ENCODE data around the gene IL5. TPM values are rescaled to one million over a fixed set of nuclear protein-coding genes. Genes with fewer than 3 reads are reported as not detected.

The IL5 gene
- total RNA-seq, 2 donors from 2014 or later, result not detected

DNA sequence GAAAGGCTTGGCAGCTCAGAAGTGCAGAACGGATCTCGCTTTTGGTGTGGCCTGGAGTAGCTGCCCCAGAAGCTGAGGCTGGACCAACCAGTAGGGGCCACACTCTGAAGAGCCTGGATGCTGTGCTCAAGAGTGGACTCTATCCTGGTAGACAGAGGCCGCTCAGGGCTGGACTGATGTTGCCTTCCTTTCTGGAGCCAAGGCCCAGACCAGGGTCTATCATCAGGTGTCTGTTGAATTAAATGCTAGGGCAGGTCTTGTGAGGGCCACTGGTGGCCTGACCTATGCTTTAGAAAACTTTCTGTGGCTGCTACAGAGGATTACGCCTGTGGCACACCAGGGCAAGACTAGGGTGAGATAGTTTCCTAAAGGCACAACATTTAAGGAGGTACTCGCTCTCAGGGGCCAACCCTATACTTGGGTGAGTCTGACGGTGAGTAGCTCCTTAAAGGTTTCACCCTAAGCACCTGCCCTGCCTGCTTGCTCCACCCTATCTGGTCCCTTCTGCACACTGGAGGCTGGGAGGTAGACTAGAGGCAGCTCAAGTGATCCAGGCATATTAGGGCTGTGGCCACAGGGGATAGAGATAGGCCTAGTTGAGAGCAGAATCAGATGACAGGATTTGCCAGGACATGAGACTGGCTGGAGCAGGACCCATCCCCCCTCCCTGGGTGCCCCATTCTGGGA, 42.9 kb downstream of the IL5 start:
- Mint-ChIP-seq H3K4me1 (peaks cover 36% of the 10 kb centered on the region), H3K4me3 (no peak overlapping the region), H3K36me3 (ENCODE audit: low read depth) (peaks cover 4% of the 10 kb centered on the region), H3K27me3 (no peaks in the 10 kb centered on the region), H3K27ac (peak overlapping the region; percentile 54)
- H3K9me3 ChIP-seq (ENCODE audit: control insufficient read depth, low read length, poor library complexity, severe bottlenecking), result no peaks in the 10 kb centered on the region
- ATAC-seq (no peak), DNase-seq (no peak)

DNA sequence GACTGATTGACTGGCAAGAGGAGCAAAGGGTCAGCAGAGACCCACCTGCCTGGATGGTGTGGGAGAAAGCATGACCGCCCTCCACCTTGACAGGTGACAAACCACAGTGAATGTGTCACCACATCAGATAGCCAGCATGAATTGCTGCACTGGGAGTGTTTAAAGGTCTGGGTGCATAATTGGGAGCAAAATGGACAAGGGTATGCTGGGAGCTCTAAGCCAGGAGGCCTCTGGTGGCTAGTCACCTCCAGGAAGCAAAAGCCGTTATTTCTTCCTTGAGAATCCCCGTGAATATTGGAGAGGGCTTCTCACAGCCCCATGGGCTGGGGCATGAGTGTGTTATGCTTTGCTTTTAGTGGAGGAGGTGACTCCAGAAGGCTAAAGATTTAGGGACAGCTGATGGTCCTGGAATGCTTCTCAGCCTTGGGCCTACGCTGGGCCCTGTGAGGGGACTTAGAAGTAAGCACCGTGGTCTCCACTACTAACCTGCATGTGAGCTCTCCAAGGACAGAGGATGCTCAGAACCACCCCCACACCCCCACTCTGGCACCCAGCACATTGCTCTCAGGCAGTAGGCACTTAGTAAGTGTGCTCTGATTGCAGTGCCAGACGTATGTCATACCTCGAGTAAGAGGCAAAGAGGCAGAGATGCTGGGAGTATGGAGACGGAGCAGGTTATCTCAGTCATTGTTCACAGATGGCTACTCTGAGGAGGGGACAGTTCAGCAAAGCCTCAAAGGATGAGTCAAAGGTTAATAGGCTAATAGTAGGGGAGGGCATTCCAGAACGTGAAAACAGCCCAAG, 43.7 kb downstream of the IL5 start:
- Mint-ChIP-seq H3K27ac (peak overlapping the region; percentile 54), H3K27me3 (no peaks in the 10 kb centered on the region), H3K4me1 (peaks cover 37% of the 10 kb centered on the region)

DNA sequence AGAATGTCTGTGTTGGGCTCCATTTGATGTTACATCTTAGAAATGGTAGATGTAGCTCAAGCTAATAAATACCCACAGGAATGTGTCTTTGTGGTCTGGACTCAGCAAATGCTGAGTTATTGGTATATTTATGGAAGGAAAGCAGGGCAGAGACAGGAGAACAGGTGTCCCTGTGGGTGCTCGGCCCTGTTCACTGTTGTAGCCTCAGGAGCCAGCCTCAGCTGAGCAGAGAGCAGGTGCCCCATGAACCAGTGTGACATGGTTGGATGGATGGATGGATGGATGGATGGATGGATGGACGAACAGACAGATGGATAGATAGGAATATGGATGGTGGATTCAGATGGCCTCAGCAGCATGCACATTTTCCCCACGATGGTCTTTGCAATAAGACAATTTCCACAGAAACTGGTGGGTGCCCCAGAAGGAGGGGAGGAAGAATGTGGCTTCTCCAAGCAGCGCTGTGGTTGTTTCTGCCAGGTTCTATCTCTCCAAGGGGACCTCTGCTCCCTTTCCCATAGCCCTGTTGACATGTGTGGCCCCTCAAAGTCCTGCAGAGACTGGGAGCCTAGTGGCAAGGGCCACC, 44.5 kb downstream of the IL5 start:
- Mint-ChIP-seq H3K4me1 (peaks cover 46% of the 10 kb centered on the region), H3K27ac (peak overlapping the region; percentile 54)

More for the DNA sequence above, 43.7 kb downstream of the IL5 start:
- ATAC-seq, result no peak
- Mint-ChIP-seq H3K4me3 (no peak overlapping the region), H3K36me3 (ENCODE audit: low read depth) (peaks cover 4% of the 10 kb centered on the region)
- H3K9me3 ChIP-seq (ENCODE audit: control insufficient read depth, low read length, poor library complexity, severe bottlenecking), result no peaks in the 10 kb centered on the region
- no peak for DNase-seq

DNA sequence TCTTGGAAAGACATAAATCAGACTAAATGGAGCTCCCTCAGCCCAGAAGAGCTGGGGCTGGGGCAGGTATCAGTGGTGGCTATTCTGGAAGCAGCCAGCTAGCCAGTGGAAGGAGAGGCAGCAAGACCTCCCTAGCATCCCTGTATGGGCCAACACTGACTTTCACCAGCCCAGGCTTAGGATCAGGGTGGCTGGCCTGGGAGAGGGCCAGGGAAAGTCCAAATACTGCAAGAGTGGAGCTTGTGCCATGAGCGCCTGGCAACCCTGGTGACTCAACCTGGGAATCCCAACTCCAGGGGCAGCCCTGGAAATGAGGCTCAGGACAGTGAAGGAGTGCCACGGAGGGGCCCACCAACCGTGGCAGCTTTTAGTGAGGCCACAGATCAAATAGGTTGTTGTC, 45.2 kb downstream of the IL5 start:
- peaks cover 1% of the 10 kb centered on the region for H3K36me3 Mint-ChIP-seq (ENCODE audit: low read depth)
- H3K27me3 Mint-ChIP-seq, result no peaks in the 10 kb centered on the region
- DNase-seq, result peak in 2 of 3 donors; percentile 2 to 16
- H3K9me3 ChIP-seq (ENCODE audit: control insufficient read depth, low read length, poor library complexity, severe bottlenecking), result no peaks in the 10 kb centered on the region
- H3K27ac Mint-ChIP-seq, result peak overlapping the region; percentile 100
- H3K4me1 Mint-ChIP-seq, result peaks cover 52% of the 10 kb centered on the region
- no peak for ATAC-seq
- no peak overlapping the region for H3K4me3 Mint-ChIP-seq

More for the DNA sequence above, 44.5 kb downstream of the IL5 start:
- H3K9me3 ChIP-seq (ENCODE audit: control insufficient read depth, low read length, poor library complexity, severe bottlenecking), result no peaks in the 10 kb centered on the region
- no peak overlapping the region for H3K4me3 Mint-ChIP-seq
- DNase-seq (no peak), ATAC-seq (no peak)
- peaks cover 4% of the 10 kb centered on the region for H3K36me3 Mint-ChIP-seq (ENCODE audit: low read depth)
- no peaks in the 10 kb centered on the region for H3K27me3 Mint-ChIP-seq

DNA sequence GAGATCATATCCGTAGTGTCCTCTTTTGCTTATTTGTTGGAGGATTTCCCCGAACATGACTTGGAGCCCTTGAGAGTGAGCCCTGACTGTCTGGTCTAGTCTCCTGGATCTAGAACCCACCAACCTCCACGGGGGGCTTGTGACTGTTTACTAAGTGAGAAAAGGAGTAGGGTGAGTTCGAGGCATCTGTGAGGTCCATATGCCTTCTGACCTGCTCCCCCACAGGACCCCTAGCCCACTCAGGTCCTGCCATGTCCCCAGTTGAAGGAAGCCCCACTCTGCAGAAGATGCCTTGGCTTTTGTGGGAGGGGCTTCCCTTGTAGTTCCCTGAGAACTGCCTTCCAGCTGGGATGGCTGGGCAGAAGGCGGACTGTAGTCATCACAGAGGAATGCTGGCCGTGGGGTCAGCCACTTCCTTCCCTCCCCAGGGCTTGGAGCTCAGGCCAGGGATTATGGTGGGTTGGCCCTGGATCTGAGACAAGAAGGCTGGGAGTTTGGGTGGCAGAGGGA, 45.8 kb downstream of the IL5 start:
- no peak for ATAC-seq
- H3K27me3 Mint-ChIP-seq, result no peaks in the 10 kb centered on the region
- no peaks in the 10 kb centered on the region for H3K36me3 Mint-ChIP-seq (ENCODE audit: low read depth)
- H3K9me3 ChIP-seq (ENCODE audit: control insufficient read depth, low read length, poor library complexity, severe bottlenecking), result no peaks in the 10 kb centered on the region
- peak overlapping the region; percentile 100 for H3K27ac Mint-ChIP-seq
- H3K4me3 Mint-ChIP-seq, result peak overlapping the region; percentile 94
- peak in 2 of 3 donors; percentile 3 to 7 for DNase-seq
- H3K4me1 Mint-ChIP-seq, result peaks cover 53% of the 10 kb centered on the region

DNA sequence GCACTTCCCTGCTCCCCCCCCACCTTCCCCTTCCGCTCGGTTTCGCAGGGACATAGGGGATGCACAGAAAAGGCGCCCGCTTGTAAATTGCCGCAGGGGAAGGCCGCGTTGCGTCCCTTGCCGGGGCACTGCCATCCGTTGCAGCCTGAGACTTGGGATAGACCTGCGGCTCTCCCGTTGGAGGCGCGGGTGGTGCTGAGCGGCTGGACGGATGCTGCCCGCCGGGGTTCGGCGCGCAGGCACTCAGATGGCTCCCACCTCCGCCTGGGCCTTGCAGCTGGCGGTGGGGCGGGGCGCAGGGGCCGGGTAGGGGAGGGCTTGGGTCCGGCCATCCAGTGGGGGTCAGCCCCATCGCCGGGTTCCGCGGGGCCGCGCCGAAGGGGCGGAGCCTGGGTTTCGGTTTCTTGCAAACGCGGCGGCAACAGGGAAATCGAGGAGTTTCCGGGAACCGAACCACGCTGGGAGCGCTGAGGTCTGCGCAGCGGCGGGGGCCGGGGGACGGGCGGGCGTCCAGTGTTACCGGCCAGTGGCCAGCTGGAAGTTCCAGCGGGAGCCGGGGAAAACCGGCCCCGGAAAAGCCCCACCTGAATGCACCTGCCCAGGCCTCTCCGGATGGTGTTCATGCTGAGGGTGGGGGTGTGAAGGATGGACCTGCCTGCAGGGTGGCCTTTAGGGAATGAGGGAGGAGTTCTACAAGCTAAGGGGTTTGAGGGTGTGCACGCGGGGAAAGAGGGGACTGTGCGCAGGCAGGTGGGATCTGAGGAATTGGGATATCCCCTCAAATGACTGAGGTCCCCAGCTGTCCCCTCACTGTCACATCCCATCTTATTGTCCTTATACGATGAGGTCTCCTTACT, 46.5 kb downstream of the IL5 start:
- Mint-ChIP-seq H3K4me3 (peak overlapping the region; percentile 94), H3K27me3 (no peaks in the 10 kb centered on the region), H3K36me3 (ENCODE audit: low read depth) (no peaks in the 10 kb centered on the region), H3K4me1 (peaks cover 57% of the 10 kb centered on the region), H3K27ac (peak overlapping the region; percentile 100)
- ATAC-seq, result peak; percentile 12
- peak; percentile 41 to 62 (median 58) for DNase-seq
- no peaks in the 10 kb centered on the region for H3K9me3 ChIP-seq (ENCODE audit: control insufficient read depth, low read length, poor library complexity, severe bottlenecking)

DNA sequence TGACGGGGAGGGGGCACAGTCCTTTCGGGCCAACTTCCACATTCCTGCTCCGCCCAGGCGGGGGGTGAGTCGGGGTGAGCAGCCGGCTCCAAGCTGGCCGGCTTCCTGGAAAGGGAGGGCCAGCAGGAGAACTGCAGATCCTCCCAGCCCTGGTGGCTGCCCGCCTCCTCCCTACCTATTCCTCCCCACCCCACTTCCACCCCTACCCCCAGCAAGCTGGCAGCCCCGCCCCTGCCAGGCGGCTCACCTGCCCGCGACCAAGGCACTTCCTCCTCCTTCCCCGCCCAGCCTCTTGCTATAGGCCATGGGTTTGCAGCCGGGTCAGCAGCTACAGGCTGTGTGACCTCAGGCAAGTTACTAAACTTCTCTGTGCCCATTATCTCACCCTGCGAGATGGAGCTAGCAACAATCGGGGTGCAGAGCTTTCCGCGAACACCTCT, 47.1 kb downstream of the IL5 start:
- Mint-ChIP-seq H3K27me3 (no peaks in the 10 kb centered on the region), H3K27ac (peak overlapping the region; percentile 100), H3K4me3 (peak overlapping the region; percentile 94), H3K36me3 (ENCODE audit: low read depth) (no peaks in the 10 kb centered on the region), H3K4me1 (peaks cover 62% of the 10 kb centered on the region)
- DNase-seq, result peak; percentile 76 to 87 (median 81)
- peak; percentile 81 for ATAC-seq
- no peaks in the 10 kb centered on the region for H3K9me3 ChIP-seq (ENCODE audit: control insufficient read depth, low read length, poor library complexity, severe bottlenecking)

DNA sequence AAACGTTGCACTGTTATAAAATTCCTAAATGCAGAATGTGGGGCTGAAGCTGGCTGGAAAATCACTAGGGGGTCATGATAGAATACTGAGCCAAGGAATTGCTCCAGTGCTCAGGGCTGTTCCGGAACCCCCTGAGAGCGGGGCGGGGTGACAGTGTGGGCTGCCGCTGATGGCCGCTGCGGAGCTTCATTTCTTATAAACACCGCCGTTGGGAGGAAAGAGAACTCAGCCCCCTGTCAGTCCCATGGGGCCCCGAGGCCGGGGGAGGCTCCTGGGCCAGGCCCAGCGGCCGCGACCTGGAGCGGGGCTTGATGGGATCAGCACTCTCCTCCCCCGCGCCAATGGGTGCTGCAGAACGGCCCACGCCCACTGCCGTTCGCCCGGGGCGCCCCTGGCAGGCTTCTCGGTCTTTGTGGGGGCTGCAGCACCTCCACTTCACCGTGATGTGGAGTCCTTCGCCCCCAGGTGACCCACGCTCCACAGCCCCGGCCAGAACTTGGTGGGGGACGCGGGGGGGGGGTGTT, 47.6 kb downstream of the IL5 start:
- ATAC-seq, result peak; percentile 38
- H3K27ac Mint-ChIP-seq, result peak overlapping the region; percentile 100
- H3K36me3 Mint-ChIP-seq (ENCODE audit: low read depth), result no peaks in the 10 kb centered on the region
- H3K27me3 Mint-ChIP-seq, result no peaks in the 10 kb centered on the region
- peak overlapping the region; percentile 94 for H3K4me3 Mint-ChIP-seq
- peak; percentile 38 to 61 (median 54) for DNase-seq
- peaks cover 60% of the 10 kb centered on the region for H3K4me1 Mint-ChIP-seq
- no peaks in the 10 kb centered on the region for H3K9me3 ChIP-seq (ENCODE audit: control insufficient read depth, low read length, poor library complexity, severe bottlenecking)

DNA sequence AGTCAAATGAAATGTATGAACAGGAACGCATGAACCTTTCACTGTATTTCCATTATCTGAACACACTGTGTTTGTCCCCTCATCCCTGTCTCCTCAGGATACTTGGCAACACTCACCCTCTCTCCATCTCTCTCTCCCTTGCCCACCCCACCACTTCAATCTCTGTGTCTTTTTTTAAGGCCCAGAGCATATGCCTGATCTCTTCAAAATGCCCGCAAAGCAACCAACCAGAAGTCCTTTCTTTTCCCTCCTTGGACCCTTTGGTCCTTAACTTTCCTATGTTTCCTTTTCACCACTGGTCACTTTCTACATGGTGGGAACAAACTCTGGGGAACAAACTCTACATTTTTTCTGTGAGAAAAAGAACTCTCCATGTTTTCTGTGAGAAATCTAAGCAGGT, 49.5 kb downstream of the IL5 start:
- Mint-ChIP-seq H3K27ac (peak overlapping the region; percentile 100), H3K4me3 (peak overlapping the region; percentile 39), H3K36me3 (ENCODE audit: low read depth) (peaks cover 3% of the 10 kb centered on the region), H3K27me3 (no peaks in the 10 kb centered on the region), H3K4me1 (peaks cover 49% of the 10 kb centered on the region)
- ATAC-seq, result no peak
- H3K9me3 ChIP-seq (ENCODE audit: control insufficient read depth, low read length, poor library complexity, severe bottlenecking), result no peaks in the 10 kb centered on the region
- DNase-seq, result no peak

DNA sequence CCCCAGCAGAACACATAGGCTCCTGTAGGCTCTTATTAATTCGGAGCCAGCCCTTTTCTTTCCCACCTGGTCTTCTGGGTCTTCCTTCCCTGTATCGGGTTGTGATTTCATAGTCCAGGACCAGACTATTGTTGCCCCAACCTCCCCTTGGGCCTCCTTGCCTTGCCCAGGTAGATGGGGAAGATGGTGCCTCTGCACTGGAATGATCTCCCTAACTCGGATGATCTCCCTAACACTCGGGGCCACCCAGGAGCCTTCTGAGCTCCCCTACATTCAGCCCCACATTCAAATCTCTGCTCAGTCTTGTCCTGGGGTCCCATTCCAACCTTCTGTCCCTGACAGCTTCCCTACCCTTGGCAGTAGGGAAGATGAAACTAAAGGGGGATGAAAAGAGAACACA, 50.1 kb downstream of the IL5 start:
- Mint-ChIP-seq H3K4me3 (peak overlapping the region; percentile 25), H3K4me1 (peaks cover 46% of the 10 kb centered on the region), H3K27me3 (no peaks in the 10 kb centered on the region), H3K27ac (peak overlapping the region; percentile 100), H3K36me3 (ENCODE audit: low read depth) (peaks cover 3% of the 10 kb centered on the region)
- no peaks in the 10 kb centered on the region for H3K9me3 ChIP-seq (ENCODE audit: control insufficient read depth, low read length, poor library complexity, severe bottlenecking)
- no peak for ATAC-seq
- DNase-seq, result peak in 1 of 3 donors; percentile 2

DNA sequence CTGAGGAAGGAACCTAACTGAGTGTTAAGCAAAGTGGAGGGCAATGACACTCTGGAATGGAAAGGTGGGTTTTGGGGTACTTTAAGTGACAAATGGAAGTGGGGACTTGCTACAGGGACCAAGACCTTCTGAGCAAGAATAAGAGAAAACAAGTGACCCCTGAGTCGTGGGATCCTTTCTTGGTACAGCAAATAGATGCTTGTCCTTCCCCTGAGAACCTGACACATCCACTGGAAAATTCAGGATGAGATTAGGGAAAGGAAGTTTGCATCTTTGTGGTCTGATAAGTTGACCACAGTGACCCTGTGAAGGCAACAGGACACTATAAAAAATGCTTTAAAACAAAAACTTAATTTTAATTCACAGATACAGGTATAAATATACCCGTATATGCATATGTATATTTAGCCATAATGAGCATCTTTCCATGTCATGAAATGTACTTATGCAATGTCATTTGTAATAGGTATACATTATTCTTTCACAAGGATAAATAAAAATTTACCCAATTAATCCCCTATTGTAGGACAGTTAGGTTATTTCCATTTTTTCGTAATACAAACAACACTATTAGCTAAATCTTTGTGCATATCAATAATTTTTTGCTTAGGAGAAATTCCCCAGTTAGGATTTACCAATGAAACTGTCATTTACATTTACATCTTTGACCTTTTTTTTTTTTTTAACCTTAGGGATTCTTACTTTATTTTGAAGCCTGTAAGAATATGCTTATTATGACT, 50.8 kb downstream of the IL5 start:
- Mint-ChIP-seq H3K36me3 (ENCODE audit: low read depth) (peaks cover 5% of the 10 kb centered on the region), H3K27me3 (no peaks in the 10 kb centered on the region), H3K4me3 (peak overlapping the region; percentile 95), H3K4me1 (peaks cover 47% of the 10 kb centered on the region), H3K27ac (peak overlapping the region; percentile 100)
- DNase-seq, result no peak
- H3K9me3 ChIP-seq (ENCODE audit: control insufficient read depth, low read length, poor library complexity, severe bottlenecking), result no peaks in the 10 kb centered on the region
- ATAC-seq, result no peak
